Measurements from ENCODE around the gene FIG4.
"Not testable (repeated sequence)": the region's sequence is repeated elsewhere in the genome, so short reads cannot be mapped to it uniquely, and the experiment has no call there.

The FIG4 gene

GRCh38 chr6:109690737-109691621, at the start of gene FIG4, which contains the start of gene AK9:
Gene FIG4, plus strand, starts transcription at chr6:109691296. Its CDS starts 140 bp downstream, at chr6:109691436.
Gene AK9, minus strand, starts transcription at chr6:109691202. Its CDS starts 15,457 bp downstream, at chr6:109675745.
- FAIRE-seq (peak; percentile 58), DNase-seq (ENCODE audit: insufficient read length, low spot score) (peak; percentile 86)

- FAIRE-seq (no peak), DNase-seq (ENCODE audit: insufficient read length, low spot score) (no peak)
These were observed 47.0 kb upstream of the FIG4 start for GRCh38 chr6:109644131-109644530.

GRCh38 chr6:109653264-109653663, 37.8 kb upstream of the FIG4 start:
- no peak for FAIRE-seq
- no peak for DNase-seq (ENCODE audit: insufficient read length, low spot score)

GRCh38 chr6:109655761-109656262, 35.3 kb upstream of the FIG4 start:
- no peak for FAIRE-seq
- DNase-seq (ENCODE audit: insufficient read length, low spot score), result no peak

GRCh38 chr6:109660526-109661320, 30.4 kb upstream of the FIG4 start:
- no peak for FAIRE-seq
- no peak for DNase-seq (ENCODE audit: insufficient read length, low spot score)

- no peak for FAIRE-seq
- DNase-seq (ENCODE audit: insufficient read length, low spot score), result no peak
These were observed 28.9 kb upstream of the FIG4 start for GRCh38 chr6:109662192-109662591.

- no peak for FAIRE-seq
These were observed 21.3 kb upstream of the FIG4 start for GRCh38 chr6:109669811-109670210.

GRCh38 chr6:109671733-109672132, 19.4 kb upstream of the FIG4 start:
- FAIRE-seq, result no peak
- peak; percentile 19 for DNase-seq (ENCODE audit: insufficient read length, low spot score)

More at GRCh38 chr6:109669811-109670210, 21.3 kb upstream of the FIG4 start:
- DNase-seq (ENCODE audit: insufficient read length, low spot score), result no peak

GRCh38 chr6:109672175-109672574, 18.9 kb upstream of the FIG4 start:
- no peak for FAIRE-seq
- no peak for DNase-seq (ENCODE audit: insufficient read length, low spot score)

GRCh38 chr6:109672839-109673238, 18.3 kb upstream of the FIG4 start:
- DNase-seq (ENCODE audit: insufficient read length, low spot score) (no peak), FAIRE-seq (no peak)

- FAIRE-seq (no peak), DNase-seq (ENCODE audit: insufficient read length, low spot score) (no peak)
These were observed 14.4 kb upstream of the FIG4 start for GRCh38 chr6:109676724-109677123.

- DNase-seq (ENCODE audit: insufficient read length, low spot score), result no peak
- no peak for FAIRE-seq
These were observed 12.9 kb upstream of the FIG4 start for GRCh38 chr6:109678240-109678639.

GRCh38 chr6:109678661-109679505, 12.2 kb upstream of the FIG4 start:
- DNase-seq (ENCODE audit: insufficient read length, low spot score); FAIRE-seq: not testable (repeated sequence)

- DNase-seq (ENCODE audit: insufficient read length, low spot score), result no peak
- FAIRE-seq, result no peak
These were observed 4.4 kb upstream of the FIG4 start for GRCh38 chr6:109686566-109687265.

GRCh38 chr6:109687271-109687761, 3.8 kb upstream of the FIG4 start:
- no peak for DNase-seq (ENCODE audit: insufficient read length, low spot score)
- no peak for FAIRE-seq

- FAIRE-seq, result no peak
- no peak for DNase-seq (ENCODE audit: insufficient read length, low spot score)
These were observed 741 bp upstream of the FIG4 start for GRCh38 chr6:109690373-109690736.

GRCh38 chr6:109693111-109693510, 2.0 kb downstream of the FIG4 start:
- FAIRE-seq (no peak), DNase-seq (ENCODE audit: insufficient read length, low spot score) (no peak)

GRCh38 chr6:109695468-109695867, 4.4 kb downstream of the FIG4 start:
- DNase-seq (ENCODE audit: insufficient read length, low spot score) (no peak), FAIRE-seq (no peak)

- DNase-seq (ENCODE audit: insufficient read length, low spot score), result no peak
- FAIRE-seq, result no peak
These were observed 5.3 kb downstream of the FIG4 start for GRCh38 chr6:109696355-109696754.

GRCh38 chr6:109701221-109701620, 10.1 kb downstream of the FIG4 start:
- DNase-seq (ENCODE audit: insufficient read length, low spot score) (no peak), FAIRE-seq (no peak)

Data from HTR-8/SVneo (cell line).